ENCODE measurements around the gene THADA.

Gene THADA

DNA sequence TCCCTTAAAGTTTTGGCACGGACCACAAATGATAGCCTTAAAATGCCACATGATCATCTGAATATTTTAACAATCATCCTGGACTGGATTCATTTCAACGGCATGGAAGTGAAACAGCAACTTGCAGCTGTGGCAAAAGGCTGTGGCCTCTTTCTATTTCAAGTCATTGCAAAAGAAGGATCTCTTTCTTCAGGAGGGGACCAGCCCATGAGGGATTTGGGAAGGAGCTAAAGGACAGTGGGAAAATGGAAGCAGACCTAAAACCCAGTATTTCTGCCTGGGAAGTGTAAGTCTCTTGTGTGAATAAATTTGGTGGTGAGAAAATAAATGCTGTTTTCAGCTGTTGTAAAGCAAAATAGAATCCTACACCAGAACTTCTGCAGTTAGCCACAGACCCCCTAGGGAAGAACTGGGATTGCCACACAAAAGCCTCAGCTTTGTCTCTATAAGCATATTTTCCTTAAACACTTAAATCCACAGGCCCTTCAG lies 262.1 kb downstream of the THADA start:
- Histone ChIP-seq H3K9me2 (replicated peaks; ENCODE audit: control insufficient read depth, low read length) (no peaks in the 10 kb centered on the region), H3K4me2 (ENCODE audit: low read length) (no peak overlapping the region), H3K9me3 (ENCODE audit: control insufficient read depth, insufficient read depth, low read length) (no peaks in the 10 kb centered on the region), H3K4me3 (ENCODE audit: low read length) (no peak overlapping the region), H3K4me1 (ENCODE audit: control insufficient read depth, low read length) (no peaks in the 10 kb centered on the region), H3K27ac (ENCODE audit: low read depth, low read length) (no peak overlapping the region), H3K79me2 (ENCODE audit: control insufficient read depth, low read length) (no peaks in the 10 kb centered on the region), H3K36me3 (ENCODE audit: control insufficient read depth, low read length) (peaks cover 6% of the 10 kb centered on the region; the same call in 1 of the 2 replicates), H3F3A (ENCODE audit: control insufficient read depth, insufficient read depth) (no peaks in the 10 kb centered on the region), H3K27me3 (ENCODE audit: control insufficient read depth, low read length) (no peaks in the 10 kb centered on the region), H4K20me1 (ENCODE audit: control insufficient read depth, insufficient read depth, low read depth, low read length) (no peaks in the 10 kb centered on the region)
- TF ChIP-seq EZH2phosphoT487 (IDR thresholded peaks at IDR 0.05; ENCODE audit: borderline replicate concordance, low read length) (no peak), CTCF (IDR thresholded peaks at IDR 0.05; ENCODE audit: low read depth, low read length, poor library complexity, severe bottlenecking) (no peak)

DNA sequence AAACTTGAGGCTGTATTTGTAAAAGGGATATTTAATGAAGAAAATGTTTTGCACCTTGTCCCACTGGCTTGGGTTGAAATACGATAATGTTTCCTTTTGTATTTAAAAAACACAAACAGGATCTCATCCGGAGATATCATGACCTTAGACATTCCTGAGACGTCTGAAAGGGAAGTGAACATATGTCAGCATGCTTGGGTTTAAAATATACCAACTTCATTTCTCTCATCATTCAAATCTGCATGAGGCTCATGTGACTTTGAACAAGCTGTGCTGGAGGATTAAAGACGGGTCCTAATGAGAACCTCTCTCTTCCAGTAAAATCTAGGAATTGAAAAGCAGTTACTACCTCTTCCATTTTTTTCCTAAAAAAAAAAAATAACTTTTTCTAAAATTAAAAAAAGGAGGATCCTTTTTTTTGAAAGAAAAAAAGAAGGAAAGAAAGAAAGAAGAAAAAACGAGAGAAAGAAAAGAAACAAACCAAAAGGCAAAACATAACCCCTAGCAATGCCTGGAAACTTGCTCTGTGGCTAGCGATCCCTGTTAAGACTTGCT lies 262.7 kb downstream of the THADA start:
- no peaks in the 10 kb centered on the region for H3F3A ChIP-seq (ENCODE audit: control insufficient read depth, insufficient read depth)
- H3K4me3 ChIP-seq (ENCODE audit: low read length), result no peak overlapping the region
- H4K20me1 ChIP-seq (ENCODE audit: control insufficient read depth, insufficient read depth, low read depth, low read length), result no peaks in the 10 kb centered on the region
- no peaks in the 10 kb centered on the region for H3K9me2 ChIP-seq (replicated peaks; ENCODE audit: control insufficient read depth, low read length)
- H3K36me3 ChIP-seq (ENCODE audit: control insufficient read depth, low read length), result peaks cover 6% of the 10 kb centered on the region; the same call in 1 of the 2 replicates
- H3K4me2 ChIP-seq (ENCODE audit: low read length), result no peak overlapping the region
- H3K27ac ChIP-seq (ENCODE audit: low read depth, low read length), result no peak overlapping the region
- no peaks in the 10 kb centered on the region for H3K79me2 ChIP-seq (ENCODE audit: control insufficient read depth, low read length)
- H3K4me1 ChIP-seq (ENCODE audit: control insufficient read depth, low read length), result no peaks in the 10 kb centered on the region
- no peaks in the 10 kb centered on the region for H3K27me3 ChIP-seq (ENCODE audit: control insufficient read depth, low read length)
- TF ChIP-seq CTCF (IDR thresholded peaks at IDR 0.05; ENCODE audit: low read depth, low read length, poor library complexity, severe bottlenecking) (no peak), EZH2phosphoT487 (IDR thresholded peaks at IDR 0.05; ENCODE audit: borderline replicate concordance, low read length) (no peak)
- H3K9me3 ChIP-seq (ENCODE audit: control insufficient read depth, insufficient read depth, low read length), result no peaks in the 10 kb centered on the region

DNA sequence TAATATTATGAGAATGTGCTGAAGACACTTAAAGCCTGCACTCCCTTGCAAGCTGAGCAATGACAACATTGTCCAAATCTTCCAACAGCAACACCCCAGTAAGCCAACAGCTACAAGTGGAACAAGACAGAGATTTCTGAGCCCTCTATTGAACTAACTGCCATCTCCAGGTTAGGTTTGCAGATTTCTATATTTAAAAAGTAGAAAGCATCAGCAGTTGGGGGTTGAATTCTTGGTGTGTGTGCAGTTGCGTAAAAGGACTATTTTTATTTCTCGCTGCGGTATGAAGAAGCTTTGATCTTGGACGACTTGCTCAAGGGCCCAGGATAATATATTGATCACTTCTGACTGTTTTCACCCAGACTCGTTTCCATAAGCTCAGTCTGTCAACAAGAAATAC lies 263.2 kb downstream of the THADA start:
- TF ChIP-seq CTCF (IDR thresholded peaks at IDR 0.05; ENCODE audit: low read depth, low read length, poor library complexity, severe bottlenecking) (no peak), EZH2phosphoT487 (IDR thresholded peaks at IDR 0.05; ENCODE audit: borderline replicate concordance, low read length) (no peak)
- Histone ChIP-seq H3K9me3 (ENCODE audit: control insufficient read depth, insufficient read depth, low read length) (no peaks in the 10 kb centered on the region), H3F3A (ENCODE audit: control insufficient read depth, insufficient read depth) (no peaks in the 10 kb centered on the region), H3K27ac (ENCODE audit: low read depth, low read length) (no peak overlapping the region), H4K20me1 (ENCODE audit: control insufficient read depth, insufficient read depth, low read depth, low read length) (no peaks in the 10 kb centered on the region), H3K9me2 (replicated peaks; ENCODE audit: control insufficient read depth, low read length) (no peaks in the 10 kb centered on the region), H3K4me3 (ENCODE audit: low read length) (no peak overlapping the region), H3K36me3 (ENCODE audit: control insufficient read depth, low read length) (peaks cover 6% of the 10 kb centered on the region; the same call in 1 of the 2 replicates), H3K4me2 (ENCODE audit: low read length) (no peak overlapping the region), H3K79me2 (ENCODE audit: control insufficient read depth, low read length) (no peaks in the 10 kb centered on the region), H3K27me3 (ENCODE audit: control insufficient read depth, low read length) (no peaks in the 10 kb centered on the region), H3K4me1 (ENCODE audit: control insufficient read depth, low read length) (no peaks in the 10 kb centered on the region)

All from DOHH2 (cell line).